Activated T-cell treated with anti-CD3 and anti-CD28 coated beads, Interleukin-2, amount 50 U/mL, for 4 hours (primary cell): ENCODE data around the gene ADAMTS2. TPM values are rescaled to one million over a fixed set of nuclear protein-coding genes. Genes with fewer than 3 reads are reported as not detected.
A peak's percentile ranks its signal among the peaks of the same experiment; 100 is the strongest.

Experiments used
- ATAC-seq, 2 donors: fragments of 200-7000 bp; cut with Tn5 transposase; one replicate each; pipeline ENCODE4 v1.10.0; 2021
- DNase-seq: peaks from one replicate; pipeline ENCODE4 v3.0.0-alpha.2; 2020
- H3K27me3 Mint-ChIP-seq: one replicate; pipeline ENCODE4 v1.8.0; 2021; ENCODE audit warnings: low read depth, mixed read lengths
- H3K36me3 Mint-ChIP-seq: one replicate; pipeline ENCODE4 v1.8.0; 2022; ENCODE audit warnings: mixed read lengths; ENCODE audit not compliant: insufficient read depth
- H3K4me1 Mint-ChIP-seq: one replicate; pipeline ENCODE4 v1.8.0; 2021; ENCODE audit warnings: low read depth, mixed read lengths
- H3K4me3 Mint-ChIP-seq: one replicate; pipeline ENCODE4 v1.8.0; 2021; ENCODE audit warnings: mild to moderate bottlenecking, moderate library complexity, mixed read lengths
- H3K9me3 Mint-ChIP-seq: one replicate; pipeline ENCODE4 v1.8.0; 2021; ENCODE audit warnings: mixed read lengths
- total RNA-seq, 3 donors: library from RNA; stranded (reverse); gene quantifications; one replicate each; pipeline ENCODE4 v1.2.1, GENCODE V29; 2021

Gene ADAMTS2
- total RNA-seq, 3 donors from 2014 or later: 0.05 to 0.41 (median 0.13) TPM

DNA sequence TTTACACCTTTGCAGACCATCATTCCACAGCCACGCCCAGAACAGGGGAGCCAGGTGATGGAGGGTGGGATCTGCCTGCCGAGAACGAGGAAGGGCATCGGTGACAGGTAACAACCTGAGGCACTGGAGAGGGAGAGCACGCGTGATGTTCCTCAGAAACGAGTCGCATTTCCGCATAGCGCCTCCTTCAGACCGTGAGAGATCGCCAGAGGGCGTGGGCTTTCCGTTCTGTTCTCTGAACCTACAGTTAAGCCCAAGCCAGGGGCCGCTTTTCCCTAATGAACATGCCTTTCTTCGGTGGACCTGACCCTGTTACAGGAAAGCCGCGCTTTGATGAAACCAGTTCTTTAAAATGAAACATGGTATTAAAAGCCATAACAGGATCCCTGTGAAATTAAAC is 17.1 kb upstream of the ADAMTS2 start:
- H3K4me1 Mint-ChIP-seq: no peaks in the 10 kb centered on the region
- H3K4me3 Mint-ChIP-seq: no peak overlapping the region
- peaks cover 4% of the 10 kb centered on the region for H3K9me3 Mint-ChIP-seq
- no peaks in the 10 kb centered on the region for H3K27me3 Mint-ChIP-seq
- ATAC-seq: no peak
- DNase-seq: no peak
- H3K36me3 Mint-ChIP-seq: no peaks in the 10 kb centered on the region

DNA sequence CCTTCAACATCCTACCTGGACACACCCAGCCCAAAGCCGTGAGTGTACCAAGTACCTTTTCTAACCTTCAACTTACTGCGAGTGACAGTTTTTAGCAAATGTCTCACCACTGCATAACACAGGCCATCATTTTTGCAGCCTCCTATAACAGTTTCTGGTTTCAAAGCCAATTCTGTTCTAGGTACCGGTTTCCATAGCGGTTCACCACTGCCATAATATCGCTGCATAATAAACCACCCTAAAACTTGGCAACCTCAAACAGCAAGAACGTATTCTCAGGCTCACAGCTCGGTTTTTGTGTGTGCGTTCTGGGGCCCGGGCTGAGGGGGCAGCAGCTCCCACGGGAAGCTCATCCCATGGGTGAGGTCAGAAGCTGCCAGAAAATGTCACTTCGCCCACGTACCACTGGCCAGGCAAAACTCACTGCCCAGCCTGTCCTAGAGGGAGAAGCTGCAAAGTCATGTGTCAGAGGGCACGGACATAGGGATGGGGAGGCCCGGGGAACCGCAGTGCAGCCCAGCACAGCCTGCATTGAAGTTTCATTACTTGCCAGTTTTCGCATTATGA is 15.9 kb upstream of the ADAMTS2 start:
- Mint-ChIP-seq H3K27me3 (peaks cover 3% of the 10 kb centered on the region), H3K36me3 (no peaks in the 10 kb centered on the region), H3K4me3 (no peak overlapping the region), H3K9me3 (peaks cover 4% of the 10 kb centered on the region), H3K4me1 (no peaks in the 10 kb centered on the region)
- no peak for DNase-seq
- no peak for ATAC-seq

DNA sequence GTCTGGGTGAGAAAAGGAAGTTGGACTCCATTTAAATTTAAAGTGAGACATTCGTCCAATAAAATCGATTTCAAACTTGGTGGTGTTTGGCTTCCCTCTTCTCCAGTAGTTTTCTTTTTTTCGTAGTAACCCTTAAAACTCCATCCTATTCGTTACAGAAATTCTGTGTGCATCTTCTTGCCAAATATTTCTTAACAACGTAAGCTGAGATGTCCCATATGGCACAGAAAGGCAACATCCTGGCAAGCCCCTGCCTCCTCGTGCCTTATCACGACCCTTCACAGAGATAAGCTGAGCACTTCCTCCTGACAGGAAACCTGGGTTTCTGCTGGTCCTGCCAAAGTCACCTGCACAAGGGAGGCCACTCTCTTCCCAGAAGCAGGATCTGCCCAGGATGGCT is 11.8 kb upstream of the ADAMTS2 start:
- Mint-ChIP-seq H3K4me3 (no peak overlapping the region), H3K4me1 (no peaks in the 10 kb centered on the region), H3K36me3 (no peaks in the 10 kb centered on the region), H3K9me3 (peaks cover under 1% of the 10 kb centered on the region), H3K27me3 (peaks cover 3% of the 10 kb centered on the region)
- no peak for DNase-seq
- no peak for ATAC-seq

DNA sequence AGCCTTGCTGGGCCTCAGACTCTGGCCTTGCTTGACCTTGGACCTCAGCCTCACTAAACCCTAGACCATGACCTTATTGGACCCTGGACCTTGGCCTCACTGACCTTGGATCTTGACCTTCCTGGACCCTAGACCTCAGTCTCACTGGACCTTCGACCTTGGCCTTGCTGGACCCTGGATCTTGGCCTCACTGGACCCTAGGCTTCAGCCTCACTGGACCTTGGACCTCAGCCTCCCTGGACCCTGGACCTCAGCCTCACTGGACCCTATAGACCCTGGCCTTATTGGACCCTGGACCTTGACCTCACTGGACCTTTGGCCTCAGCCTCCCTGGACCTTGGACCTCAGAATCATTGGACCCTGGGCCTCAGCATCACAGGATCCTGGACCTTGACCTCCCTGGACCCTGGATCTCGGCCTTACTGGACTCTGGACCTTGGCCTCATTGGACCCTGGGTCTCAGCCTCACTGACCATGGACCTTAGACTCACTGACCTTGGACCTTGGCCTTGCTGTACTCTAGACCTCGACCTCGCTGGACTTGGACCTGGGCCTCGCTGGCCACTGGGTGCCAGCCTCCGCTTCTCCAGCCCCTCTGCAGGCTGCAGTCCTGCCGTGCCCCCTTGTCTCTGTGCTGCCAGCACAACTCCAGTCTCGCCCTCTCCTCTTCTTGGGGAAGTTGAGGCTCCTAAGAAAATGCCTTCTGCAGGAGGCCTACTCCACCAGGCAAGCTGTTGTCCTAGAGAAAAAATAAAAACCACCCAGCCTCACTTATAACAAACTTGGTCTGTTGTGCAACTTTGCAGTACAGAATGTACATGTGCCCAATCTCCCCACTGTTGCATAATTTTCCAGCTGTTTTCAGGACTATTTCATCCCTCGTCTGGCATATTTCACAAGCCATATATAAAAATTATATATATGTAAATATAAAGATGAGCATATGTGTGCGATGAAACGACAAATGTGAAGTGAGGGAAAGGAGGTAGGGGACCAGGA is 11.0 kb upstream of the ADAMTS2 start:
- DNase-seq (no peak), ATAC-seq (no peak)
- Mint-ChIP-seq H3K4me1 (no peaks in the 10 kb centered on the region), H3K9me3 (no peaks in the 10 kb centered on the region), H3K27me3 (peaks cover 4% of the 10 kb centered on the region), H3K4me3 (no peak overlapping the region), H3K36me3 (no peaks in the 10 kb centered on the region)

DNA sequence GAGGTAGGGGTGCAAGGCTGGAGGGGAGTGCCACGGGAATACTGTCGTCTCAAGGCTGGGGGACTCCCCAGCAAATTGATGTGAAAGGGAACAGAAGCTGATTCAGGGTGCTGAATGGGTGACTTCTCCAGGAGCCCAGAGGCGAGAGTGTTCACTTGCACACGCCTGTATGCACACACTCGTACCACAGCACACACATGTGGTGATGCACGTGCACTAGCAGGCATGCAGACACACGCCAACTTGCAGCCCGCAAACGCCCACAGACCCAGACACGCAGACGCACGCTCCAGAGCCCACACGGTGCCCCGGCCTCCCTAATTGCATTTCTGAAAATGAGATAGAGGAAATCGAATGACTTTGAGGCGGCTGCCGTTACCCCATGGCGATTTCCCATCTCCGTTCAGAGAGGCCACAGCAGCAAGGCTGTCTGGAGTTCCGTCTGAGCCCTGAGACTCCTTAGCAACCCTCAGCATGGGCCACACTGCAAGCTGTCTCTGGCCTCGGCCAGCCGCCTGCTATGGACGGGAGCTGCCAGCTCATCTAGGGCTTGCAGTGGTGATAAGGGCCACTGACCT is 9.1 kb upstream of the ADAMTS2 start:
- ATAC-seq (no peak), DNase-seq (no peak)
- Mint-ChIP-seq H3K4me3 (no peak overlapping the region), H3K36me3 (no peaks in the 10 kb centered on the region), H3K9me3 (no peaks in the 10 kb centered on the region), H3K4me1 (no peaks in the 10 kb centered on the region), H3K27me3 (peaks cover 5% of the 10 kb centered on the region)

DNA sequence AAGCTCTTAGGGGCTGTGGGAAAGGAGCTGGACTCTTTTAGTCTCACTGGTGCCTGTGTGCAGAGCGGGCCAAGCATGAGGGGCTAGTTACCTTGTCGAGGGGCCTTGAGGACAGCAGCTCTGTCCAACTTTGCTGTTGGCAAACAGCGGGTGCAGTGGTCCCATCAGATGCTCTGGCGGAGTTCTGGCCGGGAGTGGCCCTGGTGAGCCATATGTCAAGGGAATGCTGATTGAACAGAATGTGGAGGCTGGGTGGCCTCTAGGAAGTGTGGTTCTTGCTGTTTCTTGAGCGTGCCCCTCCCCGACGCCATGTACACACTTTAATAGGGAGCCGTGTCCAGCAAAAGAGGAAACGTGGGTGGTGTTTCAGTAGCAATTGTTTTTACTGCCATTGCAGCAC is 3.6 kb upstream of the ADAMTS2 start:
- Mint-ChIP-seq H3K27me3 (peaks cover 30% of the 10 kb centered on the region), H3K9me3 (no peaks in the 10 kb centered on the region), H3K4me1 (no peaks in the 10 kb centered on the region), H3K4me3 (no peak overlapping the region), H3K36me3 (no peaks in the 10 kb centered on the region)
- no peak for ATAC-seq
- DNase-seq: no peak

DNA sequence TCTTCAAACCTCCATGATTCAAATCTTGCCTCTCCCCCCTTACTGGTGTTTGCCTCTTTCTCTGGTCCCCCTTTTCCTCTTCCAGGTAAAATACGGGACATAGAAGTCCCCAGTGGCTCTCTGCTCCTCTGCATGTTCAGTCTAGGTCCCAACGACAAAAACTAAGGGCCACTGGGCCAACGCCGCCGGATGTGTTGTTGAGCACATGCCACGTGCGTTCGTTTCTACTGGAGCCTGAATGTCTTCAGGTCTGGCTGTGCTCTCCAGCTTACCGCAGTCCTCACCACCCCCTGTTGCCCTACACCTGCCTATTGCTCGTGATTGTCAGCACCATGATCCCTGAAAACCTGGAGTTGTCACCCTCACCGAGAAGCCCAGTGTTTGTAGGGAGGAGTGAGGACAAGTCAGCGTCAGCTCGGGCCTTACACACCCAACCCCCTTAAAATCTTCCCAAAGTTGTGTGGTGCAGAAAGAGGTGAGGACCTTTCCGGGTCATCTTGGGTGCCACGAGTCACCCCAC is 2.8 kb upstream of the ADAMTS2 start:
- Mint-ChIP-seq H3K36me3 (no peaks in the 10 kb centered on the region), H3K4me3 (no peak overlapping the region), H3K27me3 (peaks cover 37% of the 10 kb centered on the region), H3K9me3 (no peaks in the 10 kb centered on the region), H3K4me1 (peaks cover 5% of the 10 kb centered on the region)
- ATAC-seq: no peak
- DNase-seq: no peak

DNA sequence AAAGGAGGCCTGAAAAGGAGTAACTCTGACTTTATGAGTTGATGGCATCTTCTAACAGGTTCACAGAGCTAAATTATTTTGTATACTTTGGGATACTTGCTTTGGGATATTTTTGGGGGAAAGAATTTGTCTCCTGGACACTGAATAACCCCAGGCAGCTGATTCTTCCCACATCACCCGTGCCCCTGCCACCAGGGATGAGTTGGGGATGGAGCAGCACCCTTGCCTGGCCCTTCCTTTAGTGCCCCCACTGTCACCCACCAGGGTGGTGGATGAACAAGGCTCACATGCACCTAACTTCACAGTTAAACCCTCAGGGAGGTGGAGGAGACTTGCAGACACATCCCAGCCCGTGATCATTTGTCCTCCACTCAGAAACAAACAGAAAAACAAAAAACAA is 2.3 kb upstream of the ADAMTS2 start:
- DNase-seq (no peak), ATAC-seq (no peak)
- Mint-ChIP-seq H3K27me3 (peaks cover 42% of the 10 kb centered on the region), H3K4me1 (peaks cover 9% of the 10 kb centered on the region), H3K9me3 (no peaks in the 10 kb centered on the region), H3K4me3 (no peak overlapping the region), H3K36me3 (no peaks in the 10 kb centered on the region)

DNA sequence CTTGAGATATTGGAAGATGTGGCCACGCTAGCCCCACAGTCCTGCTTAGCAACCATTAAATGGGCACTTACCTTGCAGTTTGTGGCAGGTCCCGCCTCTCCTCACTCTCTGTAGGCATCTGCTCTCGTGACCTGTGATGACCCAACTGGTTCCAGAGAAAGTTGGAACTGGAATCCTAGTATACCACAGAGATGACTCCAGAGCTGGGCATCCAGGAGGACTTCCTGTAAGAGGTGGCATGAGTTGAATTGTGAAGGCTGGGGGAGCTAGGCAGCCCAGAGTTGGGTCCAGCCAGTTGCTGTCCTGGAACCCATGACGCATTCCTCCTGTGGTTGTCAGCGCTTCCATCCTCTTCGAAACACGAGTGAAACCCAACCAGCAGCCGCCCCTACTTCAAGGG is 1.6 kb upstream of the ADAMTS2 start:
- ATAC-seq (no peak), DNase-seq (no peak)
- Mint-ChIP-seq H3K9me3 (no peaks in the 10 kb centered on the region), H3K36me3 (no peaks in the 10 kb centered on the region), H3K4me3 (no peak overlapping the region), H3K27me3 (peaks cover 49% of the 10 kb centered on the region), H3K4me1 (peaks cover 9% of the 10 kb centered on the region)

DNA sequence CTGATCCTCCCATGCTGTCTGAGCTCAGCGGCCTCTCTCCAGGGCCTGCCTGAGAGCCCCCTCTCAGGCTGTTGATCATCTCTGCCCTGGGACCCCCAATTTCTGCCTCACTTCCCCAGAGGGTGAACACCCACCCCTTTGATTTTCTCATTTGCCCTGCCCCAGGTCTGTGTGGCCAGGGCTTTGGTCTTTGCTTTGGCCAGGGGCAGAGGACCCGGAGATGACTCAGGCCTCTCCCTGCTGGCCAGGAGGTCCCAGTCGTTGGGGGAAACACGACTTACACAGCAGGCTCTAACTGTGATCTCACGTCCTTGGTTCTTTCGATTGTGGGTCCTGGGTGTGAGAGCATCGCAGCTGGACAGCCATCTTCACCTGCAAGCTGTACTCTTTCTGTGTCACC is 1.1 kb upstream of the ADAMTS2 start:
- H3K4me1 Mint-ChIP-seq: peaks cover 9% of the 10 kb centered on the region
- peaks cover 51% of the 10 kb centered on the region for H3K27me3 Mint-ChIP-seq
- DNase-seq (no peak), ATAC-seq (no peak)
- peak overlapping the region; percentile 33 for H3K4me3 Mint-ChIP-seq
- no peaks in the 10 kb centered on the region for H3K36me3 Mint-ChIP-seq
- no peaks in the 10 kb centered on the region for H3K9me3 Mint-ChIP-seq

DNA sequence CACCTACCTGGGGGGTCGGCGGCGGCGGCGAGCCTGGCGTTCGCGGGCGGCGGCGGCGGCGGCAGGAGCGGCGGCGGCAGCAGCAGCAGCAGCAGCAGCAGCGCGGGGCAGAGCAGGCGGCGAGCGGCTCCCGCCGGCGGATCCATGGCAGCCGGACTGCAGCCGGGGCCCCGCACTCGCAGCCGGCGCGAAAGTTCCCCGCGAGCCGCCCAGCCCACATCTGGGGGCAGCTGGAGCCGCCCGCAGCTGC is 153 bp downstream of the ADAMTS2 start:
- H3K4me3 Mint-ChIP-seq: no peak overlapping the region
- no peaks in the 10 kb centered on the region for H3K9me3 Mint-ChIP-seq
- DNase-seq (no peak), ATAC-seq (peak in 1 of 2 donors; percentile 16)
- H3K4me1 Mint-ChIP-seq: peaks cover 9% of the 10 kb centered on the region
- no peaks in the 10 kb centered on the region for H3K36me3 Mint-ChIP-seq
- H3K27me3 Mint-ChIP-seq: peaks cover 57% of the 10 kb centered on the region

DNA sequence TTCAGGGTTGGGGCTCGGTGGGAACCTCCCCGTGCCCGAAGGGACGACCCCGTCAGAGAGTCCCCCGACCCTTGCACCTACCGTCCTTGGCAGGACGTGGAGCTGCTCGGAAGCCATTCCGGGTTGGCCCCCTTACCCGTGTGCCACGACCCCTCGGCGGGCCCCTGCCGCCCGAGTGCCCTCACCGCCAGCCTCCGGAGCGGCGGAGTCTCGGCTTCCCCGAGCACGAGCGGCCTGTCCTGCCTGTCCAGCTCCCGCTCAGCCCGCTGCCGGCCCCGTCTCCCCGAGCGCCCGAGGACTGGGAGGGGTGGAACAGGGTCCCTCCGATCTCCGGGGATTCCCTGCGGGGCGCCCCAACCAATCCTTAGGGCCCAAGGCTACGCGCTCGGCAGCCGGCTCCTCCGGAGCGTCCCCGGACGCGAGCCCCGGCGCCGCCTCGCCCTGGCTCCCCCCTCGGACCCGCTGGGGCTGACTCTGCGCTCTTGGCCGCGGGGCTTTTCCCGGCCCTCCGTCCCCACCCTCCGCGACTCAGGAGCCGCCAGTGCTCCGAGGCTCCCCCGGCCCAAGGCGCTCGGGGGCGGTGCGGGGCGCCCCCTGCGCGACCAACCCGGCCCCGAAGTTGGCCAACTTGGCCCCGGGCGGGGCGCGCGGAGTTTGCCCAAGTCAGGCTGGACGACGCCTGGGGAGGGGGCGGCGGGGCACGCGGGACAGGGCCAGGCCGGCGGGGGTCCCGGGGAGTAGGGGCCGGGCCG is 654 bp downstream of the ADAMTS2 start:
- ATAC-seq (peak in 1 of 2 donors; percentile 19), DNase-seq (no peak)
- Mint-ChIP-seq H3K36me3 (no peaks in the 10 kb centered on the region), H3K27me3 (peaks cover 57% of the 10 kb centered on the region), H3K4me3 (no peak overlapping the region), H3K4me1 (peaks cover 9% of the 10 kb centered on the region), H3K9me3 (no peaks in the 10 kb centered on the region)

DNA sequence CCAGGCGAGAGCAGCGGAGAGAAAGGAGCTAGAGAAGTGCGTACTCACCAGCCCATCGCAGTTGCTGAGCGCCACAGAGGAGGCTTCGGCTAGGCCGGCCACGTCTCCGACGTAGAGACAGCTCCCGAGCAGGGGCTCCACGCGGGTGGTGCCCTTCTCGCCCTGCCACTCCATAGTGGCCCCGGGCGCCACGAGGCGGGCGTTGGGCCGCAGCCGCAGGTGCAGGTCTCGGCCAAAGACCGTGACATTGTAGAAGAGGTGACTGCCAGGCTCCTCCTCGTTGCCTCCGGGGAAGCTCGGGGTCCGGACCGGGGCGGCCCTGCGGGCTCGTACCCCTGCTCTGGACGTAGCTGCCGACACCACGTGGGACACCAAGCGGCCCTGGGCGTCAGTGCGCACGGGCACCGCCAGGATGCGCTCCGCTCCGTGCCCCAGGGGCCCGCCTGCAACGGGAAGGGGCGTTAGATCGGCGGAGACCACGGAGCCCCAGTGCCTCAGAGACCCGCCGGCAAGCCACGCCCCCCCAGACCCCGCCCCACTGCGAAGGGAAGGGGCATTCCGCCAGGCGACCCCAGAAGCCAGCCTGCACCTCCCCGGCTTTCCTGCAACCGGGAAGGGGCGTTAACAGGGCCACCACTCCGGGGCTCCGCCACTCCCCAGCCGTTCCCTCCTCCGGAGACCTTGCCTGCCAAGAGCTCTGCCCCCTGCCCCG is 1.4 kb downstream of the ADAMTS2 start:
- H3K27me3 Mint-ChIP-seq: peaks cover 54% of the 10 kb centered on the region
- ATAC-seq (peak in 1 of 2 donors; percentile 32), DNase-seq (no peak)
- H3K9me3 Mint-ChIP-seq: no peaks in the 10 kb centered on the region
- no peak overlapping the region for H3K4me3 Mint-ChIP-seq
- H3K4me1 Mint-ChIP-seq: peaks cover 9% of the 10 kb centered on the region
- H3K36me3 Mint-ChIP-seq: no peaks in the 10 kb centered on the region
